Stimulated activated CD4-positive, alpha-beta T cell treated with anti-CD3 and anti-CD28 coated beads, Interleukin-1b, Interleukin-23, amount 100 ng/mL, for 4 hours (primary cell): ENCODE data around the gene CST7.

ENCODE experiments used
- DNase-seq, 2 donors: peaks; one replicate each; pipeline ENCODE4 v3.0.0-alpha.2; 2020; ENCODE audit warnings: low read depth in 2 of 2

CST7 gene

DNA sequence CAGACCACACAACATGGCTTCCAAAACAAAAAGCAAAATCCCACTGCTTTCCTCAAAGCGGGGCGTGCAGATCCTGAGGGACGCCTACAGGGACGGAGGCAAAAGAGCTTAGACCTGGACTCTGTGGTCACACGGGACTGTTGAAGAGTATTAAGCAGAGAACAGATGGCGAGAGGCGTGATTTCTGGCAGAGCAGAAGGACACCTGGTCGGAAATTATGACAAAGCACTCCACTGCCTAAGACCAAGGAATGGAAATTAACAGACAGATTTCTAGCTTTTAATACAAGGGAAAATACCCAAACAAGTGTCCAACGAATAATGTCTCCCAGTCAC, 15.4 kb downstream of the CST7 start:
- no peak for DNase-seq

DNA sequence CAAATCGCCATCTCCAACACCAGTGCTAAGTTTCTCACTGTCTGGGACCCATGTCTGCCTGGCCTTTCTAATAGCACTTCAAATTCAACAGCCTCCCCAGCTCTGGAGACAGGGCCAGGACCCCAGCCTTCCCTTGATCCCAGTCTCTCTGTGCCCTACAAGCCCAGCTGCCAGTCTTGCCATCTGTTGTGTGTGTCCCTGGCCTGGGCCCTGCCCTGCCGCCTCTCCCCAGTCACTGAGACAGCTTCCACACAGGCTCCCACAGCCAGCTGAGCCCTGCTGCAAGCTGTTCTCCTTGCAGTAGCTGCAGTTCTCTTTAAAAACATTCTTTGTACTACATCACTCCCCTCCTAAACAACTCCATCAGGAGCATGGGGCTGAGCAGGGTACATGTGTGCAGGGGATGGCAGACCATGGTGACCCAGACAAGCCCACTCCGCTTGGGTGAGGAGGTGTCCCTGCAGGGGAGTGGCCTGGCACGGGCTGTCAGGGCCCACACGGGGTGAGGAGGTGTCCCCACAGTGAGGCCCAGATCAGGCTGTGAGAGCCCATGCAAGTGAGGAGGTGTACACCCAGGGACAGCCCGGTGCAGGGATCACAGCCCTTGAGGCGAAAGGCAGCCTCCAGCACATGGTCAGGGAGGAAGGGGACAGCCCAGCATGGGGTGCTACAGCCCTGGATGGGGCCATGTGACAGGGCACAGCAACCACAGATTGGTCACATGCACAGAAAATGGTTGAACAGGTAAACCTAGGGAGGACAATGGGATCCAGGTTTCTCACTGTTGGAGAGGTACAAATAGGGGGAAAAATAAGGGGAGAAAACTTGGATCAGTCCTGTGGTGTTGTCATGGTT, 16.2 kb downstream of the CST7 start:
- DNase-seq = no peak

DNA sequence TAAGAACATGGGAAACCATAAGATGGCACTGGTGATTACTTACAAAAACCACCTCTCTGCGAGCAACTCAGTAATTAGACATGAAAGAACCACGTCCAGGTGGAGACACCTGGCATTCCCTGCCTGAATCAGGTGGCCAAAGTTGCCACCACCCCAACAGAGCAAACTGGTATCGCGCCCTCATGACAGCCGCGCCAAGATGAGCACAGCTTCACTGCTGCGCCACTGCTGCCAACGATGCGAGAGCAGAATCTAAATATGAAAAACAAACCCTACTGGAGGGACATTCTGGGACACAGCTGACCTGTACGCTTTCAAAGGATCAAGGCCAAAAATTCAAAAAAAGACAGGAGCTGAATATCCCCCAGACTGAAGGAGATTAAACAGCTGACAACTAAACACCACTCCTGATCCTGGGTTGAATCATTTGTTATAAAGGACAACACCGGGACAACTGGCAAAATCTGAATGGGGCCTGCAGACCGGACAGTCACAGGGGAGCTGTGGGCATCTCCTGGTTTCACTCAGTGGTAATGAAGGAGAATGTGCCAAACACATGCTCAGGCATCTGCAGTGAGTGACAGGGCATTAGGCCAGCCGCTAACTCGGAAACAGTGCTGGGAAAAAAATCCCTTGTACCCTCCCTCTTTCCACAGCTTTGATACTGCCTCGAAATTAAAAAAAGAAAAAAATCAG, 17.4 kb downstream of the CST7 start:
- no peak for DNase-seq

GRCh38 chr20:24968278-24968800, 19.3 kb downstream of the CST7 start:
- DNase-seq = no peak

GRCh38 chr20:24969186-24970029, 20.3 kb downstream of the CST7 start:
- no peak for DNase-seq

DNA sequence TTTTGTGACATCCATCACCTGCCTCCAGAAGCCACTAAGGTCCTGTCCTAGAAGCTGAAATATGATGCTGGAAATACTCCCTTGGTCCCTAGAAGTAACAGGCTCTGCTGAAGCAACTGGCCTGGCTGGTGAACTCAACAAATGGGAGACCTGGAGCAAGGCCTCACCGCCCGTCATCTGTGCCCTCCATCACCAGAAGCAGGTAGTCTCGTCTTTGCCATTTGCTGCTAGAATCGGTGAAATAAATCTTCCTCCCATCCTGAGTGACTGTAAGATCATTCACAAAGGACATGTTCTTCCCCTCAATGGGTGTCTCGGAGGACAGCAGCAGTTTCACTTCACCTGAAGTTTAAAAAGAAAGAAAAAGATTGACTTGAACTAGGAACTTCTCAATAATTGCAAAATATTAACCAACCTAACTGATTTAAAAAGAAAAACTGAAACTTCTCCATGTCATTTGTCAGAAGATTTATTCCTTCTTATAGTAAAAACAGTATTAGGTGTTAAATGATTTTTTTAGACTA, 21.0 kb downstream of the CST7 start:
- no peak for DNase-seq

DNA sequence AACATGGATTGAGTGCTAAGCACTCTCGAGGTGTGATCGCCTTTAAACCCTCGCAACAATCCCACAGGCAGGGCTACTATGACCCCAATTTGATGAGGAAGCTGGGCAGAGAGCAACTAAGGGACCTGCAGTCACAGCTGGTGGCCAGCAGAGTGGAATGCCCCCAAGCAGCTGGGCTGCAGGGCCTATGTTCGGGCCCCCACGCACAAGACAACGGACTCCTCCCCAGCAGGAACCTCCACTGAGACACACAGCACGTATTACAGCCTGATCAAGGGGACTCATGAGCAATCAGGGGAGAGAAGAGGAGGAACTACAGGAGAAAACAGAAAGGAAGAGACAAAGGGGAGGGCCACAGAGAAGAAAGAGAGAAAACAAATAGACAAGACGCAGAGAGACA, 21.7 kb downstream of the CST7 start:
- no peak for DNase-seq

DNA sequence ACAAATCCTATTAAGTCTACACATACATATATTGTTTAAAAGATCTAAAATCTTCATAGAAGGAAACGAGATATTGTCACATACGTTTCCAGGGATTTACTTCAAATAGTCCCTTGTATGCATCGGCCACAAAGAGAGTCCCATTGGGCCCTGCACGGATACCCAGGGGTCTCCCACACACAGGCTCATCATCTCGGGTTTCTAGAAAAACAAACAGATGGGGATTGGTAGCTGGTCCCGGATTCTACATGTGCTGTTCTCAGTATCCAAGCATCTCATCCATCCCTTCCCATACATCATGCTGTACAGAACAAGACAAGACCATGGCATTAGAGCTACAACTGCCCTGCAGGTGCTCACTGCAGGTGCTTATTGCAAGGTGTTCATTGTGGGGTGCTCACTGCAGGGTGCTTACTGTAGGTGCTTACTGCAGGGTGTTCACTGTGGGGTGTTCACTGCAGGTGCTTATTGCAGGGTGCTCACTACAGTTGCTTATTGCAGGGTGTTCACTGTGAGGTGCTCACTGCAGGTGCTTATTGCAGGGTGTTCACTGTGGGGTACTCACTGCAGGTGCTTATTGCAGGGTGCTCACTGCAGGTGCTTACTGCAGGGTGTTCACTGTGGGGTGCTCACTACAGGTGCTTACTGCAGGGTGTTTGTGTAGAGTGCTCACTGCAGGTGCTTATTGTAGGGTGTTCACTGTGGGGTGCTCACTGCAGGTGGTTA, 22.5 kb downstream of the CST7 start:
- DNase-seq = no peak

DNA sequence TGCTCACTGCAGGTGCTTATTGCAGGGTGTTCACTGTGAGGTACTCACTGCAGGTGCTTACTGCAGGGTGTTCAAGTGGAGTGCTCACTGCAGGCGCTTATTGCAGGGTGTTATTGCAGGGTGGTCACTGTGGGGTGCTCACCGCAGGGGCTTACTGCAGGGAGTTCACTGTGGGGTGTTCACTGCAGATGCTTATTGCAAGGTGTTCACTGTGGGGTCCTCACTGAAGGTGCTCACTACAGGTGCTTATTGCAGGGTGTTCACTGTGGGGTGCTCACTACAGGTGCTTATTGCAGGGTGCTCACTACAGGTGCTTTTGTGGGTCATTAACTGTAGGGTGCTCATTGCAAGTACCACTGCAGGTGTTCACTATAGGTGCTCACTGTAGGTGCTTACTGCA, 23.3 kb downstream of the CST7 start:
- DNase-seq = no peak

GRCh38 chr20:24977336-24977735, 28.3 kb downstream of the CST7 start:
- DNase-seq = no peak

GRCh38 chr20:24977797-24978196, 28.7 kb downstream of the CST7 start:
- DNase-seq = no peak

- no peak for DNase-seq
Measured at GRCh38 chr20:24978513-24978912, 29.4 kb downstream of the CST7 start.

- no peak for DNase-seq
Measured at GRCh38 chr20:24979036-24979960, 30.2 kb downstream of the CST7 start.

DNA sequence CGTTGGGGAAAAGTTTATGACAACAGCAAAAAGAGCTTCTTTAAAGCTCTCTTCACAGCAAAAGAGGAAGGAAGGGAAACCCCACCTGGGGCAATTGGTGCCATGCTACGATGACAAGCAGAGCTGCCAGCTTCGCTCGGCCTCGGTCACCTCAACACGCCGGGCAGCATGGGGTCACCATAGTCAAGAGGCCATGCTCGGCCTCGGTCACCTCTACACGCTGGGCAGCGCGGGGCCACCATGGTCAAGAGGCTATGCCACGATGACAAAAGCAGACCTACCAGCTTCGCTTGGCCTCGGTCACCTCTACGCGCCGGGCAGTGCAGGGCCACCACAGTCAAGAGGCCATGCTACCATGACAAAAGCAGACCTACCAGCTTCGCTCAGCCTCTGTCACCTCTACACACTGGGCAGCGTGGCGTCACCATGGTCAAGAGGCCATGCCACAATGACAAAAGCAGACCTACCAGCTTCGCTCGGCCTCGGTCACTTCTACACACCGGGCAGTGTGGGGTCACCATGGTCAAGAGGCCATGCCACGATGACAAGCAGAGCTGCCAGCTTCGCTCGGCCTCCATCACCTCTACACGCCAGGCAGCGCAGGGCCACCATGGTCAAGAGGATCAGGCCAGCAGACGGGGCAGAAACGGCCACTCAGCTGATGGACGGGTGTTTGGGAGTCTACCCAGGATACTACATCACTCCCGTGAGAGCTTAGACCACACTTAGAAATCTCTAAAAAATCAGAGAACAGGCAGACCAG, 31.4 kb downstream of the CST7 start:
- no peak for DNase-seq

DNA sequence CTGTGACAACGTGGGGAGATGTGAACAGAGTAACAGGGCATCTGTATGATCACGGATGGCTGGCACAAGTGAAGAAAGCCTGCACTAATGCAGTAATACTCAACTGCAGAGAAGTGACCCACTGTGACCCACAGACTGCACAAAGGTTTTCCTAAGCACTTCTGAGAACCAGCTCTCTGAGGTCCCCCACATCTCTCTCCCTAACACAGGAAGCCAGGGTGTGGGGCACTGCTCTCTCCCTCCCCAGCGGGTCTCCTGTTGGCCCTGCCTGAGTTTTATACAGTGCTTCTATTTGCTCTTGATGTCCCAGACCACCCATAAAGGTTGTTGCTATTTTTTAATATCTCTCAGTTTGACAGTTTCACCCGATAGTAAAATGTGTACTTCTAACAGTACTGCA, 32.2 kb downstream of the CST7 start:
- no peak for DNase-seq

DNA sequence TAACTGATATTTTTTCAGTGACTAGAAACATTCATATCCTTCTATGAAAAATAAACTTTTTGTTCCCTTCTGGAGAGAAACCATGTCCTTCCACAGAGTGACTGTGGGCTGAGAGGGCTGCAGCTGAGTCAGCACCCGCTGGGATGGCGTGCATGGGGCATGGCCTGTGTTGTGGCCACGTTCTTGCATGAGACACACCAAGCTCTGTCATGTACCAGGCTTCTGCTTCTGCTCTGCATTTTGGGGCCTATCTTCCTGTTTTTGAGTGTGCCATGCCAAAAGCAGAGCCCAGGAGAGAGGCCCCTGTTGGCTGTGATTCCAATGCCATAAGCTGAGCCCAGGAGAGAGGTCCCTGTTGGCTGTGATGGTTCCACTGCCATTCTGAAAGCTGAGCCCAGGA, 32.7 kb downstream of the CST7 start:
- DNase-seq = no peak

- no peak for DNase-seq
Measured at GRCh38 chr20:24983896-24984295, 34.8 kb downstream of the CST7 start.

DNA sequence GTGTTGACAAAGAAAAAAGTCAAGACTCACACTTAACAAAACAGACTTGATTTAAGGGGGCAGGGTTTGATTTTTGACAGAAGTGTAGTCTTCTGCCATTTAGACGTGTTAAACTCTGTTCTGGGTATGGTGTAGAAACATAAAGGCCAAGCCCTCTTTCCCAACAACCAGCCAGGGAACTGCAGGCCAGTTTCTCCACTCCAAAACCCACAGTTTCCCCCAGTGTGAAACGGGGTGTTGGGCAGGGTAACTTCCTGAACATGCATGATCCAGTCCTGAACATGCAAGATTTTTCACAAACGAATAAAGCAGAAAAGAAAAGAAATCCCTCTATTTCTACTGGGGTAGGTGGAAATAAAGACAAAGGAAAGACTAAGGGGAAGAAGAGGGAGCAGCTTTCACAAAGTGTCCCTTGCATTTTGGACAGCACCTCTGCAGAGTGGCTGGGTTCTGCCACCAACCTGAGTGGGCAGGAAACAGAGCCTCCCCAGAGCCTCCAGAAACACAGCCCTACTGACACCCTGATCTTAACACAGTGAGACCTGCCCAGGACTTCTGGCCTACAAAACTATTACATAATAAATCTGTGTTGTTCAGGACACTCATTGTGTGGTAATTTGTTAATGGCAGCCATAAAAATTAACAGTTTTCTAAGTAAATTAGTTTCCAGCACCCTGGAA, 36.0 kb downstream of the CST7 start:
- DNase-seq = no peak

GRCh38 chr20:24985802-24986201, 36.7 kb downstream of the CST7 start:
- DNase-seq = no peak
